T-helper 2 cell (primary cell): ENCODE data around the gene FMNL1.
"Not testable (repeated sequence)": the region's sequence is repeated elsewhere in the genome, so short reads cannot be mapped to it uniquely, and the experiment has no call there.

Source experiments
- DNase-seq, 5 experiments: peaks; one replicate each; pipeline versions ENCODE4 v3.0.0 to v3.0.0-alpha.2; 2012 to 2022

The FMNL1 gene

DNA sequence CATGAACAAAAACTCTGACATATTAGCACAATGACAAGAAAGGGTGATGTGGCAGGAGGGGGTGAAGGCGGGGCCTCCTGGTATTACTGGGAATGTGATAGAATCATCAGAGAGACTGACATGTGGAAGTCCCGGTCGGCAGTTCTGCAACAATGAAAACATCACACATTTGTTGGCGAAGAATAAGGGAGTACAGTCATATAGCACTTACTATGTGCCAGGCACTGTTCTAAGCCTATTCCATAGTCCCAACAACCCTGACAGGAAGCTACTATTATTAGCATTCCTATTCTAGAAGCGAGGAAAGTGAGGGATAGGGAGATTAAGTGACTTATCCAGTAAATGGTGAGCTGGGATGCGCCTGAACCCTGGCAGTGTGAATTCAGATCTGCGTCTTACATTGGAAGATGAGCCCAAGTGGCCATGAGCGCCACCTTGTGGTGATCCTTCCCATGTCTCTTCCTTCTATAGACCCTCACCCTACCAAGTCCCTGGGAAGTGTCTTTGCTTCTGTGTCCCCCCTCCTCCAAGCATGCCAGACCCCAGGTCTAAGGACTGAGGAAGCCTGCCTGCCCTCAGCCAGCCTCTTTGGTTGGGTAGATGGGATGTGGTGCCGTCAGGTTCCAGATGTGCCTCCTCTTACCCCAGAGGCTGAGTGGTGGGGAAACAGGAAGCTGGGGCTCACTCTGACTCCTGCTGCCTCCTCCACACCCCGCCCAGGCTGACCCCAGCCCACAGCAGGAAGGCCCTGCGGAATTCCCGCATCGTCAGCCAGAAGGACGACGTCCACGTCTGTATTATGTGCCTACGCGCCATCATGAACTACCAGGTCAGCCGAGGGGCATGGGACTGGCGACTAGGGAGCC, 14.0 kb downstream of the FMNL1 start:
- peak; percentile 55 to 77 (median 73) for DNase-seq

DNA sequence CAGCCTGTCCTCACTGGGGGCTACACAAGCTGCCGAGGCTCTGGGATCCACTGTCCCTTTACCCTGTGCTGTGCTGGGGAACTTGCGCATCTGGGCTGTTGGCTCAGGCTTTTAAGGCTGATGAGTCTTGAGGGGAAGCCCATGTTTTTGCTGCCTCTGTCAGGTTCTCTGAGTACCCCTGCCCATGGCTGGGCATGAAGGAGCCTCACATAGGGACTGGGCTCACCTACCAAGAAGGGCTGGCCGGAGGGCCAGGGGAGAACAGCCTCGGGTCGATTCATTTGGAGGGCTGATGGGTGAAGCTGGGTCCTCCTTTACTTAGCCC, 14.6 kb downstream of the FMNL1 start:
- DNase-seq = no peak

DNA sequence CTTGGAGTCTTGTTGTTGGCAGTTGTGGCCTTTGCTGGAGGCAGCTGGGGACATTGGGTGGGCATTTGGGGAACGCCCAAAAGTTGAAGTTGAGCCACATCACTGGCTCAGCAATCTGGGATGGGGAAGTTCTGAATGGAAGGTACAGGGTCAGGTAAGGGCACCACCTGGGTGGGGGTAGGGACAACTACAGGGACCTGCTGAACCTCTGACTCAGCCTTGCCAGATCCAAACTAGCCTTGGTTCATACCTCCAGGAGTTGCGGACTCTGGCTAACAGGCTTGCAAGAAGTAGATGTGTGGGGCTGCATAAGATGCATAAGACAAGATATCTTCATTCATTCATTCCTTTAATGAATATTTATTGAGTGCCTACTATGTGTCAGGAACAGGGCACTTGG, 16.0 kb downstream of the FMNL1 start:
- DNase-seq = no peak

DNA sequence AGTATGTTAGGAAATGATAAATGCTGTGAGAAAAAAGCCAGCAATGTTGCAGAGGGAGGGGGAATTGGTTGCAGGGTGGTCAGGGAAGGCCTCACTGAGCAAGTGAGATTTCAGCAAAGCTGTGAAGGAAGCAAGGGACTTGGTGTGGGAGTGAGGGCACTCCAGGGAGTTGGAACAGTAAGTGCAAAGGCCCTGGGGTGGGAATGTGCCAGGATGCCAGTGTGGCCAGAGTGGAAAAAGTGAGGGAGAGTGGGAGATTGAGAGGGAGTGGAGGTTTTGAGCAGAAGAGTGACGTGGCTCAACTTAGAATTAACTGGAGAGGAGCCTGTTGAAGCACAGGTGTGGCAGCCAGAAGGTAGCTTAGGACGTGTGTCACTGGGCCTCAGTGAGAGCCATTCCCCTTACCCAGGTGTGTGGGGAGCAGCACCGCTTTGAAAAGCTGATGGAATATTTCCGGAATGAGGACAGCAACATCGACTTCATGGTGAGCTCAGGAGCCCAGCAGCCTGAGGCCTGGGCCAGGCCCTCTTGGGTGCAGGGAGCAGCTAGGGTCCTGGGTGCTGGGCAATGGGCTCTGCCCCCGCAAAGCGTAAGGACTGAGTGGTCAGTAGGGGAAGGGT, 16.6 kb downstream of the FMNL1 start:
- DNase-seq = no peak

DNA sequence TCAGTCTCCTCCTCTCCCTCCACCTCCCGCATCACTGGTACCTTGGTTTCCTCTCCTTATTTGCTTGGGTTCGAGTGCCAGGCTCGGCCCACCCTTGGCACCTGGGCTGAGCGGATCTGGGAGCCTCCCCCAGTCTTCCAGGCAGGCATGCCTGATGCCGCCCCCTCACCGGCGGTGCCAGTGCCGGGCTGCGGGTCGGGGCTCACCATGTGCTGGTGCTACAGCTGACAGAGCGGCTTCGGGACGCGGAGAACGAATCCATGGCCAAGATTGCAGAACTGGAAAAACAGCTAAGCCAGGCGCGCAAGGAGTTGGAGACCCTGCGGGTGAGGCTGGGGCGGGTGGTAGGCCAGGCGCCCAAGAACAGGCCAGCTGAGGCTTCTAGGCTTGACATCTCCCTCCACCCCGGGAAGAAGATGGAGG, 19.2 kb downstream of the FMNL1 start:
- no peak for DNase-seq

DNA sequence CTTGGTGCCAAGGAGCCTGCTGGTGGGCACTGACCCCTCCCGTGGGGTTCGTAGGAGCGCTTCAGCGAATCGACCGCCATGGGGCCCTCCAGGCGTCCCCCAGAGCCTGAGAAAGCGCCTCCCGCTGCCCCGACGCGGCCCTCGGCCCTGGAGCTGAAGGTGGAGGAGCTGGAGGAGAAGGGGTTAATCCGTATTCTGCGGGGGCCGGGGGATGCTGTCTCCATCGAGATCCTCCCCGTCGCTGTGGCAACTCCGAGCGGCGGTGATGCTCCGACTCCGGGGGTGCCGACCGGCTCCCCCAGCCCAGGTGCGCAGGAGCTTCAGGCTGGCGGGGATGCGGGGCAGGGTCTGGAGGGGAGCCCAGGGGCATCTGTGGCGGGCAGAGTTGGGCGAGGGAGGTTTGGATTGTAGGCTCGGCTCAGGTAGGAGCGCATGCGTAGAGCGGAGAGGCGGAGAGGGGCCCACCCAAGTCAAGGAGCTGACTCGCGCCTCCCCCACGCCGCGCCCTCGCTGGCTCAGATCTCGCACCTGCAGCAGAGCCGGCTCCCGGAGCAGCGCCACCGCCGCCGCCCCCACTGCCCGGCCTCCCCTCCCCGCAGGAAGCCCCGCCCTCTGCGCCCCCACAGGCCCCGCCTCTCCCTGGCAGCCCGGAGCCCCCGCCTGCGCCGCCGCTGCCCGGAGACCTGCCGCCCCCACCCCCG, 19.8 kb downstream of the FMNL1 start:
- no peak for DNase-seq

DNA sequence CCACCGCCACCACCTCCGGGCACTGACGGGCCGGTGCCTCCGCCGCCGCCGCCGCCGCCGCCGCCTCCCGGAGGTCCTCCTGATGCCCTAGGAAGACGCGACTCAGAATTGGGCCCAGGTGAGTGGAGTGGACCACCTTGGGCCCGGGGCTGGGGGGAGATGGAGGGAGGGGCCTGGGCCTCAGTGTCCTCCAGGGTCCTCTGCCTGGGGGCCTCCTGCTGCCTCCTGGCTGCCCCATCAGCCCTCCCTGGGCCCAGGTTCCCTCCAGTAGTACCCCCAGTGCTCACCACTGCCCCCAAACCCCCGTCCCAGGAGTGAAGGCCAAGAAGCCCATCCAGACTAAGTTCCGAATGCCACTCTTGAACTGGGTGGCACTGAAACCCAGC, 20.3 kb downstream of the FMNL1 start:
- no peak for DNase-seq

DNA sequence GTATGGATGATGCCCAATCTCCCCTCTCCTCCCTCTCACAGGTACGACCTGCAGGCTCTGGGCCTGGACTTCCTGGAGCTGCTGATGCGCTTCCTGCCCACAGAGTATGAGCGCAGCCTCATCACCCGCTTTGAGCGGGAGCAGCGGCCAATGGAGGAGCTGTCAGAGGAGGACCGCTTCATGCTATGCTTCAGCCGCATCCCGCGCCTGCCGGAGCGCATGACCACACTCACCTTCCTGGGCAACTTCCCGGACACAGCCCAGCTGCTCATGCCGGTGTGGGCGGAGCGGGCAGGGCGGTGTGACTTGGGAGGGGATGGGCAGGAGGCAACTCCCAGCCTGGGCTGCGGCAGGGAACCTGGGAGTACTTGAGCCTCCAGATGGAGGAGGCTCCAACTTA, 22.1 kb downstream of the FMNL1 start:
- DNase-seq = no peak

DNA sequence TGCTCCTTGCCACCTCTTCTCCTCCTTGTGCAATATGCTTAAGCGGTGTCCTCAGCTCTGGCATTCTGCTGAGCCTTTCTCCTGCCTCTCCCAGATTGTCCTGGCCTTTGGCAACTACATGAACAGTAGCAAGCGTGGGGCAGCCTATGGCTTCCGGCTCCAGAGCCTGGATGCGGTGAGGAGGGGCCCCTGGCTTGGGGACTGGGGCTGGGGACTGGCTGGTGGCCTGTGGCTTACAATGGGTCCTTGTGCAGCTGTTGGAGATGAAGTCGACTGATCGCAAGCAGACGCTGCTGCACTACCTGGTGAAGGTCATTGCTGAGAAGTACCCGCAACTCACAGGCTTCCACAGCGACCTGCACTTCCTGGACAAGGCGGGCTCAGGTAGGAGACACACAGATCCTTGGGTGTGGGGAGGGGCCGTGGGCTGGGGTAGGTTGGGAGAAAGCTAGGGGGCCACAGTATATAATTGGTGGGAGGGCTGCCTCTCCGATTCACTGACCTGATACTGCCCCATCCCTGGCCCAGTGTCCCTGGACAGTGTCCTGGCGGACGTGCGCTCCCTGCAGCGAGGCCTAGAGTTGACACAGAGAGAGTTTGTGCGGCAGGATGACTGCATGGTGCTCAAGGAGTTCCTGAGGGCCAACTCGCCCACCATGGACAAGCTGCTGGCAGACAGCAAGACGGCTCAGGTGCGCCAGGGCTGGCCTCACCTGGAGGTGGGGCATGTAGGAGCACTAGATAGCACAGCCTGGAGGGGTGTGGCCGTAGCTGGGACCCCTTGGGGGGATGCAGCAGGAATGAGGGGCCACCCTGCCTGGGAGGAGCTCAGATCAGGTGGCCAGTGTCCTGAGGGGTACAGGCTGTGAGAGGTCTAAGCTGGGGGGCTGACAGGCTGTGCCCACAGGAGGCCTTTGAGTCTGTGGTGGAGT, 23.3 kb downstream of the FMNL1 start:
- DNase-seq = no peak

DNA sequence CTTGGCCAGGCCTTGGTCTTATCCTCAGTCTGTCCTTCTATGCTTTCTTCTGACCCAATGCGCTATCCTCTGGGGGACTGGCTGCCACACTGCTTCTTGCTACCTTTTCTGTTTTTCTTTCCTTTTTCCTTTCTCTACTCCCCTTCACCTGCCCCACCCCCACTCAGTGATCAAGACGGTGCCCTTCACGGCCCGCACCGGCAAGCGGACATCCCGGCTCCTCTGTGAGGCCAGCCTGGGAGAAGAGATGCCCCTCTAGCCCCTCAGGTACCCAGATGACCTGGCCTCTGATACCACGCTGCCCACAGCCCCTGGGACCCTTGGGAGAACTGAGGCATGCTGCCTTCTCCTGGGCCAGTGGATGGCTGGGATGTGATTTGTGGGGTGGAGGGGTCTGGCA, 24.7 kb downstream of the FMNL1 start:
- no peak for DNase-seq

DNA sequence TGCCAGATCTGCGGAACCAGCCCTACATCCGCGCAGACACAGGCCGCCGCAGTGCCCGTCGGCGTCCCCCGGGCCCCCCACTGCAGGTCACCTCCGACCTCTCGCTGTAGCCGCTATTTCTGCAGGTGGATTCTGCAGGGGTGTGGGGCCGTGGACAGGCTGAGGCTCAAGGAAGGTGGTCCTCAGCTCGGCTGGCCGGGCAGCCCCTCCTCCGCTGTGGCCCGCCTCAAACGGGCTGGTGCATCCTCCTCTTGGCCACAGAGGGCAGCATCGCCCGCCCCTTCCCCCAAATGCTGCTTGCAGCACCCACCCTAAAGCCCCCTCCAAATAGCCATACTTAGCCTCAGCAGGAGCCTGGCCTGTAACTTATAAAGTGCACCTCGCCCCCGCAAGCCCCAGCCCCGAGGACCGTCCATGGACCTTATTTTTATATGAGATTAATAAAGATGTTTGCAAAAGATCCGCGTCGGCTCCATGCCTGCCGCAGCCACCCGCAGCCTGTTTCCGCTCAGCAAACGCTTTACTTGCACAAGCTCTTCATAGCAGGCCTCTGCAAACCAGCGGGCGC, 25.3 kb downstream of the FMNL1 start:
- peak in 1 of 5 experiments; percentile 92 for DNase-seq

DNA sequence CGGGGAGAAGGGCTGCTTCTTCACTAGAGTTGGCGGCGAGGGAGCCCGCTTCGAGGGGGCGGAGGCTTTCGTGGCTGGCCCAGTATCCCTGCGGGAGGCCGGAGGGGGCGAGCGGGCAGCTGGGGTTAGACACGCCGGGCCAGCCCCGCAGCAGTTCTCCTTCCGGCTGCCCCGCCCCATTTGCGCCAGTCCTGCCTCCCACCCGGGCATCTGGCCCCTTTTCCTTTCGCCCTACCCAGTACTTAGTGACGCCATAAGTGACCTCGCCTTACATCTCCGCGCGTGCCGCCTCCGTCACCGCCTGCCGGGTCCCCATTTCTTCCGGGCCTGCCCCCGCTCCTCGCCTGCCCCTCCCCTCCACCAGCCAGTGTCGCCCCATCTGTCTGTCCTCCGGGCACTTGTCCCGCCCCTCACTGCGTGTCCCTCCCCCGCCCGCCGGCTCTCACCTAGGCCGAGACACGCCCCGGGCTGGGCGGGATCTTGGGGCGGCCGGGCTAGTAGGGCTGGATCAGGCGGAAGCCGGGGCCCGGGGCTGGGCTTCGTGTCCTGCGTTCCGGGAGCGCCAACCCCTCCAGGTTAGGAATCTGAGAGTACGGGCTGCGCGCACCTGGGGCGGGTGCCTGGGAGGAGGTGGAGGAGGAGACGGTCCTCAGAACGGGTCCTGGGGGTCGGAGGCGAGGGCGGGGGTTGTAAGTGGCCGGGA, 25.9 kb downstream of the FMNL1 start:
- peak; percentile 93 to 98 (median 96) for DNase-seq

DNA sequence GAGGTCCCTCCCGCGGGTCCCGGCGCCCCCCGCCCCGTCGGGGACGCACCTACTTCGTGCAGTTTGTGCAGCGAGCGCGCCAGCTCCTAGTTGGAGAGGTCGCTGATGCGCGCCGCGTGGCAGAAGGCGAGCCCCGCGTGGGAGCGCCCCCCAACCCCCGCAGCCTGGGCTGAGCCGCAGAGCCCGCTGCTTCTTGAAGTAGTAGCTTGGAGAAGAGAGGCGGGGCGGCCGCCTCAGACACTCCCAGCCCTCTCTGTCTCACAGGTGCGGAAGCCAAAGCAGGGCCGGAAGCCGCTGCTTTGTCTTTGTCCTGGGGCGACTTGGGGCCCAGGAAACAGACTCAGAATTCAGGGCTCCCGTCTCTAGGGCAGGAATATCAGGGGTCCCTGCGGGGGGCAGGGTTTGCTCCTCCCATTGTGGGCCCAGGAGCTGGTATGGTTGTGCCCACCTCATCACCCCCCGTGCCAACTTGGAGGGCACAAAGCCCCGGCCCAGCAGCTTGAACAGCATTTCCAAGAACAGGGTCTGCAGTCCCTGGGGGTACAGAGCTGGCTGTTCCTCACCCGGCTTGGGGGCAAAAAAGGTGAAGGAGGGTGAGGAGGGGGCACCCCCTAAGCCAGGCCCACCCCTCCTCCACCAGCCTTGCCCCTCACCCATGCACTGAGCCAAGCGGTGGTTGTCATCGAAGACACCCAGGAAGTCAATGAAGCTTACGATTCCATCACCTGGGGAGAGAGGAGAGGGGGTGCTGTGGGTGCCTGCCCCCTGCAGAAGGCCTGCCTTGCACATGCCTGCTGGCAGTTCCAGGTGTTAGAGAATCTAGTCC, 26.7 kb downstream of the FMNL1 start:
- peak; percentile 63 to 93 (median 81) for DNase-seq

DNA sequence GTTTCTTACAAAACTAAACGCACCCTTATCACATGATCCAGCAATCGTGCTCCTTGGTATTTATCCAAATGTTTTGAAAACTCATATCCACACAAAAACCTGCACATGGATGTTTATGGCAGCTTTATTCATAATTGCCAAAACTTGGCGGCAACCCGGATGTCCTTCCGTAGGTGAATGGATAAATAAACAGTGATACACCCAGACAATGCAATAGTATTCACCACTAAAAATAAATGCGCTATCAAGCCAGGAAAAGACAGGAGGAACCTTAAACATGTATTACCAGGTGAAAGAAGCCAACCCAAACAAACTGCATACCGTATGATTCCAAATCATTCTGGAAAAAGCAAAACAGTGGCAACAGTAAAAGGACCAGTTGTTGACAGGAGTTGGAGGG, 30.2 kb downstream of the FMNL1 start:
- DNase-seq = no peak

DNA sequence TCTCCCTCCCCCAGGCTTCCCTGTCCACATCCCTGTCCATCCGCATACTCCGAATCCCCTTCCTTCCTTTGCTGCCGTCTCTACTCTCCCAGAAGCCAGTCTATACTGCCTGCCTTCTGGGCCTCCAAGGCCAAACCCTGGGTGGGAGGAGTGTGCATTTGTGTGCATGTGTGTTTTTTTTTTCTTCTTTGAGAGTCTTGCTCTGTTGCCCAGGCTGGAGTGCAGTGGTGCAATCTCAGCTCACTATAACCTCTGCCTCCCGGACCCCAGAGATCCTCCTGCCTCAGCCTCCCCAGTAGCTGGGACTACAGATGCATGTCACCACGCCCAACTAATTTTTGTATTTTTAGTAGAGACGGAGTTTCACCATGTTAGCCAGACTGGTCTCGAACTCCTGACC, 31.6 kb downstream of the FMNL1 start:
- DNase-seq = not testable (repeated sequence)

DNA sequence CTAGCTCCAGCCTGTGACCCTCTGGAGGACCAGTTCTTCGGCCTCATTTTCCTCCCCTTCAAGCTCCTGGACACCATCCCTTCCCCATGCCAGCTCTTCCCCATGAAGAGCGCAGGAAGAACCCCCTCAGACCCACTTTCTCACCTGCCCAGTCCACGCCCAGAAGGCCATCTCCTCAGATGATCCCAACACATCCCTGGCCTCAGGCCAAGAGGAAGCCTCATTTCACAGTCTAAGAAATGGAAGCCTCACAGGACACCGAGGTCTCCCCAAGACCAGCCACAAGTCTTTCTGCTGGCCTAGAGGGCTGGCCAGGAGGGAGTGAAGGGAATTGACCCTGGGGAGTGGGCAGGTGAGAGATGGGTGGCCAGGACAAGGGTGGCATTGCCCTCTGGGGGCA, 32.2 kb downstream of the FMNL1 start:
- DNase-seq = no peak

DNA sequence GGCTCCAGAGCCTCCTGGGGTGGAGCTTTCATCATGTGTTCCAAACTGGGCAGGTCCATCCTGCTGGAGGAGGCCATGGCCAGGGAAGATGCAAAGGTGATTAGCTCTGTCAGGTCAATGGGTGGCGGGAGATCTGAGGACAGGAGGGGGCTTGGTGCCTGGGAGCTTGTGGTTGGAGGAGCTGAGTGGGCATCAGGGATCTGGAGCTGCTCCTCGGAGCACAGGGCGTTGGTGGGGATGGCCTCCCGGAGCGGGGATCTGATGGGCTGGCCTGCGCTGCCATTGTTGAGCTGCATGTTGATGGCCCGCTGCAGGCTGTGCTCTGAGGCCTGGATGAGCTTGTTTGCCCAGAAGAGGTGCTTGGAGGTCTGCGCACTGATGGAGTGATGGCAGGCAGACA, 33.7 kb downstream of the FMNL1 start:
- DNase-seq = no peak

DNA sequence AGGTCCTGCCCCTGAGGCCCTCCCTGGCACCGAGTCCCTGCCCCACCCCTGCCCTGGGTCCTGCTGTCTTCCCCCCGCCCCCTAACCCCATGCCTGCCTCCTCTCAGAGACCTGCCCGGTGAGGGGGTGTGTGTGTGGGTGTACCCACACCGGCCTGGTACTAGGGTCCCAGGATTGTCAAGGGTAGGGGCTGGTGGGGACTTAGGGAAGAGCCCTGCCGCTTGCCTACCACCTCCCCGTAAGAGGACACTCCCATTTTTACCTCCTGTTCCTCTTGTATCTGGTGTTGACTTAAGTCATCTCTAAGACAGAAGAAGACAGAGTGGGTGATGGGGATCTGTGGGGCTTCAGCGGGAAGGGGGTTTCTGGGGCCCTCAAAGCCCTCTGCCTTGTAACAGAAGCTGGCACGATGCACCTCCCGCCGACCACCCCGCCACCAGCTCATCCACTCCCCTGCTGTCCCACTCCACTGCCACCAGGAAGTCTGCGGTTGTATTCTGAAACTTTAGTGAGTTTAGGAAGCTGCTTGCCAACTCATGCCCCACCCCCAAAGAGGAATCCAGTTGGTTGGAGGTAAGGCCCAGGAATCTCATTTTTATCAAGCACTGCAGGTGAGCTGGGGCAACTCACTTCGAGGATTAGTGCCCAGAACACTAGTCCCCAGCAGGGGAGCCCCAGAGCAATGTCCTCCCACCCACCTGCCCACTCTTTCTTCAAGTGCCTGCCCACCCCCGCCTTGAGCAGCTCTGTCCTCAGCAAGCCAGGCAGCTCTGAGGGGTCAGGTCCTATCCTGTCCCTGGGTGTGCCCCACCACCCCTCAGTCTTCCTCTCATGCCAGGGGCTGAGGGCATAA, 34.7 kb downstream of the FMNL1 start:
- peak in 1 of 5 experiments; percentile 36 for DNase-seq

DNA sequence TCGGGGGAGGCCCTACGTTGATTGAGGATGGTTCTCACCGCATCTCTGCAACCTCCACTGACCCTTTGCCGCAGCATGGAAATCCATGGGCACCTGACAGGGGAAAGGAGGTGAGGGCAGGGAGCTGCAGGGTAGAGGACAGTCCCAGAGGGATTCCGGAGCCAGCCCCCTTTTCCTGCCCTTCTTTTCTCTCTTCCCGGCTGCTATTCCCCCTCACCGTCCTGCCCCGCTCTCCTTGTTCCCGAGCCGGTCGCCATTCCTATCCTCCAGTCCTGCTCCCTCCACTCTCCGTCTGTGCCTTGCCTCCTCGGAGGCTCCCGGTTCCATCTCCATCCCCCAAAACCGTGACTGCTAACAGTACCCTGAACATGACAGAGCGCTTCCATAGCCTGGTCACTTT, 35.4 kb downstream of the FMNL1 start:
- DNase-seq = no peak

DNA sequence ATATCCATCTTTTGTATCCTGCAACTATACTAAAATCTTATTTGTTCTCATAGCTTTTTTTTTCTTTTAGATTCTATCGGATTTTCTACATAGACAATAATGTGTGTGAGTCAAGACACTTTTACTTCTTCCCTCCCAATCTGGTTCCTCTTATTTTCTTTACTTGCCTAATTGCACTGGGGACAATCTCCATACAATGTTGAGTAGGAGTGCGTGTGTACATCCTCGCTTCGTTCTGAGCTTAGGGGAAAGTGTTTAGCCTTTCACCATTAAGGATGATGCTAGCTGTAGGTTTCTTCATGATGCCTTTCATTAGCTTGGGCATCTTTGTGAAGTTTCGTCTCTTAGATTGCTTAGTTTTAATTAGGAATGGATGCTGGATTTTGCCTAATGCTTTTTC, 37.3 kb downstream of the FMNL1 start:
- no peak for DNase-seq
